A673 (cell line): ENCODE measurements around the gene ADGRG2.

ENCODE experiments used
- EZH2 ChIP-seq: fragments of 200-600 bp; sonication (generic); IDR thresholded peaks from 2 replicates; pipeline ENCODE4 v1.6.1; 2017; ENCODE audit warnings: borderline replicate concordance, low read depth, mild to moderate bottlenecking, mixed read lengths, antibody characterized with exemption, low read length; ENCODE audit not compliant: poor library complexity, severe bottlenecking
- TF ChIP-seq, protein P1 (sequence below): fragments of 300-800, 200-600 bp; sonication (generic); conservative IDR thresholded peaks from 2 replicates; pipeline ENCODE4 v1.5.1; 2017; ENCODE audit warnings: low read depth, mild to moderate bottlenecking, antibody characterized with exemption, low read length, moderate library complexity, mixed read lengths

DNA sequence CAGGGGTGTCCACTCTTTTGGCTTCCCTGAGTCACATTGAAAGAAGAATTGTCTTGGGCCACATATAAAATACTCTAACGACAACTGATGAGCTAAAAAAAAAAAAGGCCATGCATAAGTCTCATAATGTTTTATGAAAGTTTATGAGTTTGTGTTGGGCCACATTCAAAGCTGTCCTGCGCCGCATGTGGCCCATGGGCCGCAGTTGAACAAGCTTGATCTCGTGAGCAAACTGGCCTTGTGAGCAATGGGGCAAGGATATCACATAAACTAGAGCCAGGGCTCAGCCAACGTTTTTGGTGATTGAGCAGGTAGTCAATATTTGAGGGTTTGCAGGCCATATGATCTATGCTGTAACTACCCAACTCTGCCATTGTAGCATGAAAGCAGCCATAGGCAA lies 93.7 kb downstream of the ADGRG2 start:
- TF ChIP-seq, protein P1, sequence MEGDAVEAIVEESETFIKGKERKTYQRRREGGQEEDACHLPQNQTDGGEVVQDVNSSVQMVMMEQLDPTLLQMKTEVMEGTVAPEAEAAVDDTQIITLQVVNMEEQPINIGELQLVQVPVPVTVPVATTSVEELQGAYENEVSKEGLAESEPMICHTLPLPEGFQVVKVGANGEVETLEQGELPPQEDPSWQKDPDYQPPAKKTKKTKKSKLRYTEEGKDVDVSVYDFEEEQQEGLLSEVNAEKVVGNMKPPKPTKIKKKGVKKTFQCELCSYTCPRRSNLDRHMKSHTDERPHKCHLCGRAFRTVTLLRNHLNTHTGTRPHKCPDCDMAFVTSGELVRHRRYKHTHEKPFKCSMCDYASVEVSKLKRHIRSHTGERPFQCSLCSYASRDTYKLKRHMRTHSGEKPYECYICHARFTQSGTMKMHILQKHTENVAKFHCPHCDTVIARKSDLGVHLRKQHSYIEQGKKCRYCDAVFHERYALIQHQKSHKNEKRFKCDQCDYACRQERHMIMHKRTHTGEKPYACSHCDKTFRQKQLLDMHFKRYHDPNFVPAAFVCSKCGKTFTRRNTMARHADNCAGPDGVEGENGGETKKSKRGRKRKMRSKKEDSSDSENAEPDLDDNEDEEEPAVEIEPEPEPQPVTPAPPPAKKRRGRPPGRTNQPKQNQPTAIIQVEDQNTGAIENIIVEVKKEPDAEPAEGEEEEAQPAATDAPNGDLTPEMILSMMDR, result no peak
- TF ChIP-seq EZH2, result no peak
